ENCODE measurements around the gene FBXL19.

- TF ChIP-seq GATA2 (IDR thresholded peaks at IDR 0.05; ENCODE audit: low read depth, low read length) (no peak), GATA3 (IDR thresholded peaks at IDR 0.05; ENCODE audit: low read depth, low read length) (no peak)
Measured at GRCh38 chr16:30925632-30925987, 2.2 kb downstream of the FBXL19 start.

All from SH-SY5Y (cell line).